Glutamatergic neuron (in vitro differentiated cells): ENCODE data around the gene GATC. TPM values are rescaled to one million over a fixed set of nuclear protein-coding genes. Genes with fewer than 3 reads are reported as not detected.
A peak's percentile ranks its signal among the peaks of the same experiment; 100 is the strongest.

ENCODE experiments used
- DNase-seq: peaks from one replicate; pipeline ENCODE4 v3.0.0; 2022
- H3K27ac Mint-ChIP-seq: one replicate; pipeline ENCODE4 v1.8.0; 2020; ENCODE audit warnings: mild to moderate bottlenecking, mixed read lengths, inconsistent platforms; ENCODE audit not compliant: unreplicated experiment
- H3K27me3 Mint-ChIP-seq: one replicate; pipeline ENCODE4 v1.8.0; 2020; ENCODE audit warnings: mild to moderate bottlenecking, moderate library complexity, mixed read lengths, inconsistent platforms; ENCODE audit not compliant: unreplicated experiment
- H3K36me3 Mint-ChIP-seq: one replicate; pipeline ENCODE4 v1.8.0; 2020; ENCODE audit warnings: mild to moderate bottlenecking, mixed read lengths, inconsistent platforms; ENCODE audit not compliant: unreplicated experiment
- H3K4me1 Mint-ChIP-seq: one replicate; pipeline ENCODE4 v1.8.0; 2020; ENCODE audit warnings: mild to moderate bottlenecking, low read depth, mixed read lengths, inconsistent platforms; ENCODE audit not compliant: unreplicated experiment
- H3K4me3 Mint-ChIP-seq: one replicate; pipeline ENCODE4 v1.8.0; 2020; ENCODE audit warnings: mild to moderate bottlenecking, mixed read lengths, inconsistent platforms; ENCODE audit not compliant: unreplicated experiment
- H3K9me3 Mint-ChIP-seq: one replicate; pipeline ENCODE4 v1.8.0; 2020; ENCODE audit warnings: mild to moderate bottlenecking, moderate library complexity, mixed read lengths, inconsistent platforms; ENCODE audit not compliant: unreplicated experiment
- CTCF ChIP-seq: fragments of 200-600 bp; sonication (generic); IDR thresholded peaks from one replicate; pipeline ENCODE4 v1.5.0; 2021; ENCODE audit not compliant: partially characterized antibody, unreplicated experiment
- total RNA-seq: library from RNA; stranded (reverse); fragmentation: NEBNext Ultra II Directional; extraction: Animal tissue kit (Norgen Biotek cat#: 25700); gene quantifications from one replicate; pipeline ENCODE4 v1.2.1, GENCODE V29; 2021; ENCODE audit not compliant: unreplicated experiment

The GATC gene
- total RNA-seq, 1 donor from 2014 or later = 16.8 TPM

GRCh38 chr12:120465756-120466155, 19.5 kb downstream of the GATC start:
- H3K4me3 Mint-ChIP-seq = no peak overlapping the region
- no peak for TF ChIP-seq CTCF
- H3K9me3 Mint-ChIP-seq = no peaks in the 10 kb centered on the region
- H3K4me1 Mint-ChIP-seq = peaks cover 4% of the 10 kb centered on the region
- H3K36me3 Mint-ChIP-seq = no peaks in the 10 kb centered on the region
- no peak overlapping the region for H3K27ac Mint-ChIP-seq
- DNase-seq = no peak
- peaks cover 5% of the 10 kb centered on the region for H3K27me3 Mint-ChIP-seq

DNA sequence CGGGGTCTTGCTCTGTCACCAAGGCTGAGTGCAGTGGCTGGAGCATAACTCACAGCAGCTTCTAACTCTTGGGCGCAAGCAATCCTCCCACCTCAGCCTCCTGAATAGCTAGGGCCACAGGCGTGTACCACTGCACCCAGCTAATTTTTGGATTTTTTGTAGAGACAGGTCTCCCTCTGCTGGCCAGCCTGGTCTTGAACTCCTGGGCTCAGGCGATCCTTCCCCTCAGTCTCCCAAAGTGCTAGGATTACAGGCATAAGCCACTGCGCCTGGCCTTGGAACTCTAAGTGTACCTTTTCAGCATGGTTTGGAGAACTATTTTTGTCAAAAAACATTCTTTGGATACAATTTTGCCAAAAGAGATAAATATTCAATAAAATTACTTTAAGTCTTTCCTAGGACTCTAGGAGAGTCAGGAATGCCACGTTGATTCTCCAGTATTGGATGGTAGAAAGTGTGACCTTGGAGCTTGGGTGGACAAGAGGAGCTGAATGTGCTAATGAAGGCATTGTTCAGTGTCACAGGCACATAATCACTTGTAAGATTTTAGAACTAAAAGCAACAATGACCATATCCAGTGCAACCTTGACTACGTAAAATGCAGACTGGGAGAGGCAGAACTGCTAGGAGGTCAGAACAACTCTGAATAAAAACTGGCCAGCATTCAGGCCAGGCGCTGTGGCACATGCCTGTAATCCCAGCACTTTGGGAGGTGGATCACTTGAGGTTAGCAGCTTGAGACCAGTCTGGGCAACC, 20.5 kb downstream of the GATC start:
- Mint-ChIP-seq H3K27me3 (peaks cover 5% of the 10 kb centered on the region), H3K27ac (peak overlapping the region; percentile 28), H3K36me3 (no peaks in the 10 kb centered on the region), H3K4me3 (peak overlapping the region; percentile 57), H3K9me3 (no peaks in the 10 kb centered on the region), H3K4me1 (peaks cover 4% of the 10 kb centered on the region)
- DNase-seq = peak; percentile 59
- TF ChIP-seq CTCF = peak; percentile 62

GRCh38 chr12:120467439-120467838, 21.2 kb downstream of the GATC start:
- peaks cover 6% of the 10 kb centered on the region for H3K4me1 Mint-ChIP-seq
- H3K36me3 Mint-ChIP-seq = no peaks in the 10 kb centered on the region
- no peak for DNase-seq
- H3K27me3 Mint-ChIP-seq = peaks cover 5% of the 10 kb centered on the region
- no peak overlapping the region for H3K27ac Mint-ChIP-seq
- H3K4me3 Mint-ChIP-seq = peak overlapping the region; percentile 10
- no peaks in the 10 kb centered on the region for H3K9me3 Mint-ChIP-seq
- no peak for TF ChIP-seq CTCF

GRCh38 chr12:120468325-120468820, 22.1 kb downstream of the GATC start:
- Mint-ChIP-seq H3K27ac (peak overlapping the region; percentile 84), H3K36me3 (no peaks in the 10 kb centered on the region), H3K4me3 (peak overlapping the region; percentile 96), H3K4me1 (peaks cover 6% of the 10 kb centered on the region), H3K9me3 (no peaks in the 10 kb centered on the region), H3K27me3 (peaks cover 5% of the 10 kb centered on the region)
- TF ChIP-seq CTCF = no peak
- DNase-seq = peak; percentile 55

GRCh38 chr12:120468821-120469449, 22.7 kb downstream of the GATC start:
- Mint-ChIP-seq H3K27ac (peak overlapping the region; percentile 84), H3K36me3 (no peaks in the 10 kb centered on the region), H3K4me1 (peaks cover 6% of the 10 kb centered on the region), H3K9me3 (no peaks in the 10 kb centered on the region), H3K4me3 (peak overlapping the region; percentile 96), H3K27me3 (peaks cover 5% of the 10 kb centered on the region)
- TF ChIP-seq CTCF = no peak
- DNase-seq = peak; percentile 76
